Measurements from ENCODE around the gene MTCL3.

- no peak for TF ChIP-seq POLR2AphosphoS5 (IDR thresholded peaks at IDR 0.05; ENCODE audit: insufficient read depth, low read depth, low read length)
- no peak for TF ChIP-seq CTCF (IDR thresholded peaks at IDR 0.05; ENCODE audit: extremely low read depth in 1 of 2, insufficient read depth in 1 of 2, low read depth in 1 of 2, low read length in 2 of 2)
- no peak for TF ChIP-seq EZH2 (IDR thresholded peaks at IDR 0.05; ENCODE audit: borderline replicate concordance, low read depth, low read length, severe bottlenecking)
- TF ChIP-seq GATA2 (IDR thresholded peaks at IDR 0.05; ENCODE audit: insufficient read depth, insufficient read length, low read depth, low read length), result no peak
- TF ChIP-seq MAX (IDR thresholded peaks at IDR 0.05; ENCODE audit: insufficient read depth, insufficient read length), result no peak
- no peak for TF ChIP-seq POLR2A (IDR thresholded peaks at IDR 0.05; ENCODE audit: low read depth, low read length)
- no peak for TF ChIP-seq JUN (IDR thresholded peaks at IDR 0.05; ENCODE audit: borderline replicate concordance, insufficient read depth, insufficient read length, low read depth)
These were observed 67.7 kb downstream of the MTCL3 start for GRCh38 chr6:127451388-127451787.
